ENCODE results near the gene CCL8.
A peak's percentile ranks its signal among the peaks of the same experiment; 100 is the strongest.
"Not testable (repeated sequence)": the region's sequence is repeated elsewhere in the genome, so short reads cannot be mapped to it uniquely, and the experiment has no call there.

CCL8 gene

GRCh38 chr17:34314279-34314678, 5.0 kb upstream of the CCL8 start:
- DNase-seq (ENCODE audit: low read depth in 2 of 2) = no peak

- peak; percentile 5 to 8 for DNase-seq (ENCODE audit: low read depth in 2 of 2)
Observed at GRCh38 chr17:34318474-34318873, 761 bp upstream of the CCL8 start.

- no peak for DNase-seq (ENCODE audit: low read depth in 2 of 2)
Observed at GRCh38 chr17:34321964-34322363, 2.7 kb downstream of the CCL8 start.

- DNase-seq (ENCODE audit: low read depth in 2 of 2) = not testable (repeated sequence)
Observed at GRCh38 chr17:34327580-34327979, 8.3 kb downstream of the CCL8 start.

- DNase-seq (ENCODE audit: low read depth in 2 of 2) = no peak
Observed at GRCh38 chr17:34337701-34338100, 18.5 kb downstream of the CCL8 start.

- no peak for DNase-seq (ENCODE audit: low read depth in 2 of 2)
Observed at GRCh38 chr17:34339138-34339770, 20.0 kb downstream of the CCL8 start.

- DNase-seq (ENCODE audit: low read depth in 2 of 2) = no peak
Observed at GRCh38 chr17:34341916-34342315, 22.7 kb downstream of the CCL8 start.

- DNase-seq (ENCODE audit: low read depth in 2 of 2) = no peak
Observed at GRCh38 chr17:34347063-34347462, 27.8 kb downstream of the CCL8 start.

GRCh38 chr17:34349751-34350150, 30.5 kb downstream of the CCL8 start:
- no peak for DNase-seq (ENCODE audit: low read depth in 2 of 2)

- DNase-seq (ENCODE audit: low read depth in 2 of 2) = no peak
Observed at GRCh38 chr17:34351096-34351495, 31.9 kb downstream of the CCL8 start.

GRCh38 chr17:34352191-34352590, 33.0 kb downstream of the CCL8 start:
- no peak for DNase-seq (ENCODE audit: low read depth in 2 of 2)

- DNase-seq (ENCODE audit: low read depth in 2 of 2) = no peak
Observed at GRCh38 chr17:34354637-34355036, 35.4 kb downstream of the CCL8 start.

- no peak for DNase-seq (ENCODE audit: low read depth in 2 of 2)
Observed at GRCh38 chr17:34356194-34356593, 37.0 kb downstream of the CCL8 start, which contains the start of gene CCL13. Gene CCL13 (plus strand): TSS chr17:34356480. CDS start chr17:34356527, 47 bp downstream.

GRCh38 chr17:34357398-34357797, 38.2 kb downstream of the CCL8 start:
- DNase-seq (ENCODE audit: low read depth in 2 of 2) = no peak

GRCh38 chr17:34358631-34359030, 39.4 kb downstream of the CCL8 start:
- DNase-seq (ENCODE audit: low read depth in 2 of 2) = no peak

GRCh38 chr17:34360601-34361270, 41.5 kb downstream of the CCL8 start:
- DNase-seq (ENCODE audit: low read depth in 2 of 2) = no peak

- DNase-seq (ENCODE audit: low read depth in 2 of 2) = peak; percentile 69 to 74
Observed at GRCh38 chr17:34361478-34362061, 42.3 kb downstream of the CCL8 start.

- no peak for DNase-seq (ENCODE audit: low read depth in 2 of 2)
Observed at GRCh38 chr17:34363183-34363661, 44.0 kb downstream of the CCL8 start, which contains the start of gene CCL1. Gene CCL1 (minus strand): TSS chr17:34363233. CDS start chr17:34363161, 72 bp downstream.

GRCh38 chr17:34364751-34365150, 45.5 kb downstream of the CCL8 start:
- DNase-seq (ENCODE audit: low read depth in 2 of 2) = no peak

- DNase-seq (ENCODE audit: low read depth in 2 of 2) = no peak
Observed at GRCh38 chr17:34365340-34365739, 46.1 kb downstream of the CCL8 start.

- no peak for DNase-seq (ENCODE audit: low read depth in 2 of 2)
Observed at GRCh38 chr17:34366010-34366409, 46.8 kb downstream of the CCL8 start.

GRCh38 chr17:34366529-34367107, 47.4 kb downstream of the CCL8 start:
- DNase-seq (ENCODE audit: low read depth in 2 of 2) = no peak

Measured in stimulated activated CD8-positive, alpha-beta memory T cell treated with anti-CD3 and anti-CD28 coated beads, Interleukin-2, amount 100 ng/mL, for 48 hours (primary cell).